NCI-H1092 treated with DMSO at 0.1 percent for 48 hours (cell line): ENCODE data around the gene ZNHIT2.
A peak's percentile ranks its signal among the peaks of the same experiment; 100 is the strongest.
"Not testable (repeated sequence)": the region's sequence is repeated elsewhere in the genome, so short reads cannot be mapped to it uniquely, and the experiment has no call there.

ENCODE experiments used
- DNase-seq: peaks from one replicate; lab custom pipeline; 2025; lab: John Stamatoyannopoulos, UW

Gene ZNHIT2

DNA sequence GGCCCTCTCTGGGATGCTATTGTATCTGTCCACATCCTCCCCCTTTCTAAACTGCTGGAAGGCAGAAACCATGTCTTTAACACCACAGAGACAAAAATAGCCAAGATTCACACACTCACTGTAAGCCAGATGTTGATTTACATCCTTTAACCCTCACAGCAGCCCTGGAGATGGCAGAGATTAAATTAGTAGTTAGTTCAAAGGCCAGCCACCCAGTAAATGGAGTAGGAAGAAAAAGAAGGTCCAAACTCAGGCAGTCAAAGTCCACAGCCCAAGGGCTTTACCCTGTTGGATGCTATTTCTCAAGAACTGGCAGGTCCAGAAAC, 2.1 kb upstream of the ZNHIT2 start:
- DNase-seq, result no peak

DNA sequence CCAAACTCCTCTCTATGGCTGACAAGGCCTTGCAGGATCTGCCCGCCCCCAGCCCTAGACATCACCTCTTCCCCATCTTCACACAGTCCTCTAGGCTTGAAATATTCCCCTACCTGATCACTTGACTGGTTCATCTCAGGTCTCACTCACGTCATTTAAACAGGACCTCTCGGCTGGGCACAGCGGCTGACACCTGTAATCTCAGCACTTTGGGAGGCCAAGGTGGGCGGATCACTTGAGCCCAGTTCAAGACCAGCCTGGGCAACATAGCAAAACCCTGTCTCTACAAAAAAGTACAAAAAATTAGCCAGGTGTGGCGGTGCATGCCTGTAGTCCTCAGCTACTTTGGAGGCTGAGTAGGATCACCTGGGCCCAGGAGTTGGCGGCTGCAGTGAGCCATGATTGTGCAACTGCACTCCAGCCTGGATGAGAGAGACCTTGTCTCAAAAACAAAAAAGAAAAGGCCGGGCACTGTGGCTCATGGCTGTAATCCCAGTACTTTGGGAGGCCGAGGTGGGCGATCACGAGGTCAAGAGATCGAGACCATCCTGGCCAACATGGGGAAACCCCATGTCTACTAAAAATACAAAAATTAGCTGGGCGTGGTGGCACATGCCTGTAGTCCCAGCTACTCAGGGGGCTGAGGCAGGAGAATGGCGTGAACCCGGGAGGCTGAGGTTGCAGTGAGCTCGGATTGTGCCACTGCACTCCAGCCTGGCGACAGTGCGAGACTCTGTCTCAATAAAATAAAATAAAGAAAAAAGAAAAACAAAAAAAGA, 1.6 kb upstream of the ZNHIT2 start:
- not testable (repeated sequence) for DNase-seq

DNA sequence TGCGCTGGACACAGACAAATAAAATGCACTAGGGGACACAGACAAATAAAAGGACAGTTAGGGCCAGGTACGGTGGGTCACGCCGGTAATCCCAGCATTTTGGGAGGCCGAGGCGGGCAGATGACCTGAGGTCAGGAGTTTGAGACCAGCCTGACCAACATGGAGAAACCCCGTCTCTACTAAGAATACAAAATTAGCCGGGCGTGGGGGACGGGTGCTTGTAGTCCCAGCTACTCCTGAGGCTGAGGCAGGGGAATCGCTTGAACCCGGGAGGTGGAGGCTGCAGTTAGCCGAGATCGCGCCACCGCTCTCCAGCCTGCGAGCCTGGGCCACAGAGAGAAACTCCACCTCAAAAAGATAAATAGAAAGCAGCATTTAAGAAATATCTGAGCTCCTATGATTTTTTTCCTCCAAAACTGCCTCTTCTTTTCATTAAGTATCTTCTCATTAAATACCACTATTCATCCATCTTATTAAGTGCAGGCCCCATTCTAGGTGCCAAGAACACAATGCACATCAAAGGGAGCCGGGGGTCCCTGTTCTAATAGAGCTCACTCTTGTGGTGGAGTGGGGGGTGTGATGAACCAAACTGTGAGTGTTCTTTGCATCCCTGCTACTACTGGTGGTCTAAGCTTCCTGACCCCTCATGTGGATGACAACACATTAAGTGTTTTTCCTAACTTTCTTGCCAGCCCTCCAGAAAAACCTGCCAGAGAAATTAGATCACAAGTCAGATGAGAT, 766 bp upstream of the ZNHIT2 start:
- no peak for DNase-seq

DNA sequence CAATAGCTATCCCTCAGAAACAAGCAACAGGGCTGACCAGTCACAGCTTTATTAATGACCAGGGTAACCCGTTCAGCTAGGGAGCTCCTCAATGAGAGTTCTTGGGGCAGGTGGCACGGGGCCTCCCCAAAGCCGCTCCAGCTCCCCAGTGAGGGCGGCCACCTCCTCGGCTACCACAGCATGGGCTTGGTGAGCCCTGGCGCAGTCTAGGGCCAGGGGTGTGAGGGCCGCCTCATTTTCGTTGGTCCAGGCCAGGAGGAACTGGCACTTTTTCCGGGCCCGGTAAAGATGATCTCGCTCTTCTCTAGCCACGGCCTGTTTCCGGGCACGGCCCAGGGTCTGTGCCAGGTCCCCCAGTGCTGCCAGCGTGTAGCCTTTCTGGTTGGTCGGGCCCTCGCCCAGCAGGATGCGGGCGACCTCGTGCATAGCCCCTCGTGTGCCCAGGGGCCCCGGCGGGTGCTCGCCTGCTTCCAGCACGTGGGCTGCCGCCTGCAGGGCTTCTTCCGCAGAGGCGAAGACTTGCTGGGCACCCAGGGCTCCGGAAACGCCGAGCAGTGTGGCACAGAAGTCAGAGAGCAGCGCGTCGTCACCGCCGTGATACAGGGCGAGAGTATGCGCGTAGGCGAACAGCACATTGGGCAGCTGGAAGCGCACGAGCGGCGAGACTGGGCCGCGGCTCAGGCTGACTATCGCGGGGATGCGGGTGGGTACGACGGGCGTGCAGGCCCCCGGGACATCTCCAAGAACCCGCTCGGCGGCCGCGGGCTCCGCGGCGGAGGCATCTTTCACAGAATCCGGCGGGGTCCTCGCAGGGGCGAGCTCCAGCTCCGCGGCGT, 913 bp downstream of the ZNHIT2 start:
- peak; percentile 27 for DNase-seq

DNA sequence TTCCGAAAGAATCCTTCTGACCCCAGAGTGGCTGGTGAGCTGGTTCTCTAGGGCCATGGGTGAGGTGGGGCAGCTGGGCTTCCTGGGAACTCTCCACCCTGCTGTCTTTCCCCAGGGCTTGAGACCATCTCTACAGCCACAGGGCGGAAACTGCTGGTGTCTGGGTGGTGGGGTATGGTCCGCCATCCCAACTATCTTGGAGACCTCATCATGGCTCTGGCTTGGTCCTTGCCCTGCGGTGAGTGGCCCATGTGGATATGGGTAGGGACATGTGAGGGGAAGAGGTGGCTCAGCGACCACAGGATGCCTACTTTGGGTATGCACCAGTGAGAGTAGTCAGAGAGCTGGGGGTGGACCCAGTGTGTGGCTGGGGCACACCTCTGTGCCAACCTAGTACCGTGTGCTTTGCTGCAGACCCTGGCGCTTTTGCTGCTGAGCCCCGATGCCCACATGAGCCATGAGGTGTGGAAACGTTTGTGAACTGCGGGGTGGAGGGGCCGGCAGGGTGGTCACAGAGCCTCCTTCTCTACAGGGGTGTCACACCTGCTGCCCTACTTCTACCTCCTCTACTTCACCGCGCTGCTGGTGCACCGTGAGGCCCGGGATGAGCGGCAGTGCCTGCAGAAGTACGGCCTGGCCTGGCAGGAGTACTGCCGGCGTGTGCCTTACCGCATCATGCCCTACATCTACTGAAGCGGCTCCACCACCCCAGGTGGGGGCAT, 2.0 kb downstream of the ZNHIT2 start:
- DNase-seq, result no peak

DNA sequence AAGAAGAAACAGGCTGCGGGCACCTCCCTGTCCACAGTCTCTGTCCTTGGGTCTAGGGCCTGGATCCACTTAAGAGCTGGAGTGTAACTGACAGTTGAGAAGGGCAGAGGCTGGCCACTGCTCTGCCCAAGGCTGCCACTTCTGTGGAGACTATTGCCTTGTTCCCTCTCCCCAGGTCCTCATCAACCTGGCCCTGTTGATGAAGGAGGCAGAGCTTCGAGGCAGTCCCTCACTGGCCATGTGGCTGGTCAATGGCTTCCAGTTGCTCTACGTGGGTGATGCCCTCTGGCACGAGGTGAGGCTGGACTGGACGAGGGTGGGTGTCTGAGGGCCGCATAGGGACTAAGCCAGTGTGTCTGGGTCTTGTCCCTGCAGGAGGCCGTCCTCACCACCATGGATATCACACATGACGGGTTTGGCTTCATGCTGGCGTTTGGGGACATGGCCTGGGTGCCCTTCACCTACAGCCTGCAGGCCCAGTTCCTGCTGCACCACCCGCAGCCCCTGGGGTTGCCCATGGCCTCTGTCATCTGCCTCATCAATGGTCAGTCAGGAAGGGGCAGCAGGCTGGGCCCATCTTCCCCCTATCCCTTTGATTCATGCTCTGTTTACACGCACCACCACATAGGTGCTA, 2.8 kb downstream of the ZNHIT2 start:
- no peak for DNase-seq

DNA sequence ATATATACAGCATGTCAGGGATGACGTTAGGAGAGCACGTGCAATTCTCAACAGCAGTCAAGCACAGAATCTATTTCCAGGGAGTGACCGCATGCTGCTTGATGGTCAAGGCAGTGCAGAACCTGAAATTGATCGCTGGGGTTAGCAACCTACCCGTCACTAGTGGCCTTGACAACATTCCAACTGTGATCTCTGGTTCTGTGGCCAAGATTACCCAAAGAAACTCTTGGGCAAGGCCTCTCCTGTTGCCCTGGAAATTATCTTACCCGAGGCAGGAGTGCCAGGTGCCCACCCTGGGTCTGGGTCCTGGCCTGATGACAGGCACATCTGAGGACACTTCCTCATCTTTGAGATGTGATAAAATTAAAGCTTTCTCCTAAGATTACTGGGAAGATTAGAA, 3.7 kb downstream of the ZNHIT2 start:
- no peak for DNase-seq

DNA sequence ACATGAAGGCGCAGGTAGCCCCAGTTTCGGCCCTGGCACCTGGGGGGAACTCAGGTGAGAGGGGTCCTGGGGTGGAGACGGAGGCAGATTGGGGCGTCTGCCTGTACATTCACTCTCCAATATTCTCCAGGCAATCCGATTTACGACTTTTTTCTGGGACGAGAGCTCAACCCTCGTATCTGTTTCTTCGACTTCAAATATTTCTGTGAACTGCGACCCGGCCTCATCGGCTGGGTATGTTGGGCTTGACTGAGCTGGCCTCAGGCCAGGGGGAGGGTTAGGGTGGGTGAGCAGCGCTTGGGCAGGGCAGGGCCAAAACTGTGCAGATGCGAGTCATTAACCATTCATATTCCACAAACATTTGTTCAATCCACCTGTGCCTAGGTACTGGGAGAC, 4.1 kb downstream of the ZNHIT2 start:
- no peak for DNase-seq

DNA sequence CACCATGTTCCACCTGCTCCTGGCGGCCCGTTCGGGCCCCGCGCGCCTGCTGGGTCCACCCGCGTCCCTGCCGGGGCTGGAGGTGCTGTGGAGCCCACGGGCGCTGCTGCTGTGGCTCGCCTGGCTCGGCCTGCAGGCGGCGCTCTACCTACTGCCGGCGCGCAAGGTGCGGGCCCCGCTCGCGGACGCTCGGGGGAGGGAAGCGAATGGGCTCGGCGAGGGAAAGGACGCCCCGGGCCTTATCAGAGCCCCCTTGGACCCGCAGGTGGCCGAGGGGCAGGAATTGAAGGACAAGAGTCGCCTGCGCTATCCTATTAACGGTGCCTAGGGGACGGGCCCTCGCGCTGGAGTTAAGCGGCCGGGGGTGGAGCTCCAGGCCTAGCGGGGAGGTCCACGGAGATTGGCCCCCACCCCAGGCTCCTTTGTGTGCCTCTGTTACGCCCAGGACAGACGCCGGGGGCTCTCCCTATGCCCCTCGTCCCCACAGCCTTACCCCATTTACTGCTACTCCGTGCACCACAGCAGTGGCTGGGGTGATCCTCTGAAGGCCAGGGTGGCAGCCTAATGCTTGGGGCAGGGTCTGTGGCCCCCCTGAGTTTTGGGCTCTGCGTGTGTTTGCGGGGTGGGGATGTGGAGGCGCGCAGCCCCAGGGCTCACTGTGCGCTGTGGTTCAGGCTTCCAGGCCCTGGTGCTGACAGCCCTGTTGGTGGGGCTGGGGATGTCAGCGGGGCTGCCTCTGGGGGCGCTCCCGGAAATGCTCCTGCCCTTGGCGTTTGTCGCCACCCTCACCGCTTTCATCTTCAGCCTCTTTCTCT, 4.7 kb downstream of the ZNHIT2 start:
- peak; percentile 66 for DNase-seq

DNA sequence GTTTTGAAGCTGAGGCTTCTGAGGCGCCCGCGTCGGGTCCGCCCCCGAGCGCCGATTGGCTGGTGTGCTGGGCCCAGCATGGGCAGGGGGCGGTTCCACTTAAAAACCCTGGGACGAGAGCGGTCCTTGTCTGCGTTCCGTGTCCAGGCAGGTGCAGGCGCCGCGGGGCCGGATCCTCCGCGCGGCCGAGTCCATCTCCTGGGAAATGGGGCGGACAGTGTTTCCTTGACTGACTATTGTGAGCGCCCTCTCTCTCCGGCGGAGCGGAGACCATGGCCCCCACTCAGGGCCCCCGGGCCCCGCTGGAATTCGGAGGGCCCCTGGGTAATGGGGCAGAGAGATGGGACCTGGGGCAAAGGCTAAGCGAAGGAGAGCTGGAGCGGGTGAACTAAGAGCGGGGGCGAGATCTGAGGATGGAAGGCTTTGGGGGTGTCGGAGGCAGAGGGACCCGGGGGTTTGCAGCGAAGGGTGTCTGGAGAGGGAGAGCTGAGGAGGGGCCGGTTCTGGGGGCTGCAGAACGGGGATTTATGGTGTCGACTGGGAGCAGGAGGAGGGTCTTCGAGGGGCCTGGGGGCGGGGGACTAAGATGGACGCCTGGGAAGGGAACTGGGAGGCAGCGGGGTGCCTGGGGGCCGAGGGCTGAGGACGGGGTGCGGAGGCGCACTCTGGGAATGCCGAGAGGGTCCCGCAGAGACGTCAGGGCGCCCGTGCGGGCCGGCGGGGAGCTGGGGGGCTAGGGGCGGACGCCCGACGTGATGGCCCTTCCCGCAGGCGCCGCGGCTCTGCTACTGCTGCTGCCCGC, 5.6 kb downstream of the ZNHIT2 start, which contains the start of gene TM7SF2:
TM7SF2 (plus strand) TSS at position 129 of the 802 bp plus-strand sequence; CDS start at position 273, 144 bp downstream.
- peak; percentile 97 for DNase-seq

DNA sequence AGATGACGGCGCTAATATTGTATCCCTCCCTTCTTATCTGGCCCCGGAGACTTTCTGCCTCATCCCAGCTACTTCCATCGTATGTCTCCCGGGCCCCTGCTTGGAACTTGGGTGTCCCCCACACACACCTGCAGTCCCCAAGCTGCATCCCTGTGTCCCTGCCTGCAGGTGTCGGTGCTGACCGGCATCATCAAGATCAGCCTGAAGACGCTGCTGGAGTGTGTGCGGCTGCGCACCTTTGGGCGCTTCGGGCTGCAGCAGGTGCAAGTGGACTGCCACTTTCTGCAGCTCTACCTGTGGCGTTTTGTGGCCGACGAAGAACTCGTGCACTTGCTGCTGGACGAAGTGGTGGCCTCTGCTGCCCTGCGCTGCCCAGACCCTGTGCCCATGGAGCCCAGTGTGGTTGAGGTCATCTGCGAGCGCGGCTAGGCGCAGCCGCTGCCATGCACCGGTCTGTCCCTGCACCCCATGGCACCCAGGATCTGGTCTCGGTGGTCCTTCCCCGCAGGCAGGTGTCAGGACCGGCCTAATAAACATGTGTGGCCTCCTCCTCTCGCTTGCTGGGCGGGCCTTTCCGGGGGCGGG, 6.2 kb downstream of the ZNHIT2 start:
- DNase-seq, result no peak

DNA sequence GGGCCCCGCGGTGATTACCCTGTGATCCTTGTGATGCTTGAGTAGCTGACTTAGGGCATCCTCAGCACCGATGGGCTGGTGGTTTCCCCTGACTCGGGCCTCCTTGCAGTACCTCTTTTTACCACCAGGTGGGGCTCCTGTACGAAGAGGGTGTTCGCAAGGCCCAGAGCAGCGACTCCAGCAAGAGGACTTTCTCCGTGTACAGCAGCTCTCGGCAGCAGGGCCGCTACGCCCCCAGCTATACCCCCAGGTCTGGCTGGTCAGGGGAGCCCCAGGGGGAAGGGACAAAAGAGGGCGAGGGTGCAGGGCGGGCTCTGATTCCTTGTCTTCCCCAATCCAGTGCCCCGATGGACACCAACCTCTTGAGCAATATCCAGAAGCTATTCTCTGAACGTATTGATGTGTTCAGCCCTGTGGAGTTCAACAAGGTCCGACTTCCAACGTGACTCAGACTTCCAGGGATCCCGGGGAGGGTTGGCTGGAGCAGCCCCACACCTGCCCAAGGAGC, 7.1 kb downstream of the ZNHIT2 start:
- peak; percentile 83 for DNase-seq

DNA sequence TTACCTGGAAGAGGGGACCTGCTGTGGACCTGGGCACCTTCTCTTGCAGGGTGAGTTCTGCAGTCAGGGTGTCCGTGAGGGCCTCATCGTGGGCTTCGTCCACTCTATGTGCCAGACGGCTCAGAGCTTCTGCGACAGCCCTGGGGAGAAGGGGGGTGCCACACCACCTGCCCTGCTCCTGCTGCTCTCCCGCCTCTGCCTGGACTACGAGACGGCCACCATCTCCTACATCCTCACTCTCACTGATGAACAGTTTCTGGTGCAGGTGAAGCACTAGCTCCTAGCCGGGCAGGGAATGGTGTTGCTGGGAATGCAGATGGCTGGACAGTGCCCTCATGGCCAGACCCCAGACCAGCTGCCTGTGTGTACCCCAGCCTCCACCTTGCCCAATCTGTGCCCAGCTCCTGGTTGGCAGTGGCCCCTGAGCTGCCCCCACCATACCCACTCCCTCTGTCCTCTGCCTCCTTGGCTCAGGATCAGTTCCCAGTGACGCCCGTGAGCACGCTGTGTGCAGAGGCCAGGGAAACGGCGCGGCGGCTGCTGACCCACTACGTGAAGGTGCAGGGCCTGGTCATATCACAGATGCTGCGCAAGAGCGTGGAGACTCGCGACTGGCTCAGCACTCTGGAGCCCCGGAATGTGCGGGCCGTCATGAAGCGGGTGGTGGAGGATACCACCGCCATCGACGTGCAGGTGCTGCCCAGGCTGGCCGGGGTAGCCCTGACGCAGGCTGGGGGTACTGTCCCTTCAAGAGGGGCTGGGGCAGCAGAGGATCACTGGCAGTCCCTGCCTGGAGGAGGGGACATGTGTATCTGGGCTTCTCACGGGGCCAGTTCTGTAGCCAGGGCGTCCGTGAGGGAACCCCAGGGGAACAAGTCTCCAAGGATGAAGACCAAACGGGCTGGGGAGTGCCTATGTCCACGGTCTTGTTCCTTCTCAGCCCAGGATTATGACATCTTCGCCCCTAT, 8.0 kb downstream of the ZNHIT2 start:
- DNase-seq, result no peak

DNA sequence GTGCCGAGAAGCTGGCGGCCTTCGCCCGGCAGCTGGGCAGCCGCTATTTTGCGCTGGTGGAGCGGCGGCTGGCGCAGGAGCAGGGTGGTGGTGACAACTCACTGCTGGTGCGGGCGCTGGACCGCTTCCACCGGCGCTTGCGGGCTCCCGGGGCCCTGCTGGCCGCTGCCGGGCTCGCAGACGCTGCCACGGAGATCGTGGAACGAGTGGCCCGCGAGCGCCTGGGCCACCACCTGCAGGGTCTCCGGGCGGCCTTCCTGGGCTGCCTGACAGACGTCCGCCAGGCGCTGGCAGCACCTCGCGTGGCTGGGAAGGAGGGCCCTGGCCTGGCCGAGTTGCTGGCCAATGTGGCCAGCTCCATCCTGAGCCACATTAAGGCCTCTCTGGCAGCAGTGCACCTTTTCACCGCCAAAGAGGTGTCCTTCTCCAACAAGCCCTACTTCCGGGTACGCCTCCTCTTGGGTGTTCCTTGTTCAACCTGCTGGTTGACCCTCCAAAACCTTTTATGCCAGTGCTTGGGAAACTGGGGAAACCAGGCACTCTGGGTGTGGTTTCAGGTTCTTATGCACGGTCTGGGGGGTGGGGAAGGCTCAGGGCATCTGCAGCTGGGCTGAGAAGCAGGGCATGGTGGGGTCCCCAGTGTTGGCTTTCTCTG, 8.9 kb downstream of the ZNHIT2 start:
- DNase-seq, result no peak

DNA sequence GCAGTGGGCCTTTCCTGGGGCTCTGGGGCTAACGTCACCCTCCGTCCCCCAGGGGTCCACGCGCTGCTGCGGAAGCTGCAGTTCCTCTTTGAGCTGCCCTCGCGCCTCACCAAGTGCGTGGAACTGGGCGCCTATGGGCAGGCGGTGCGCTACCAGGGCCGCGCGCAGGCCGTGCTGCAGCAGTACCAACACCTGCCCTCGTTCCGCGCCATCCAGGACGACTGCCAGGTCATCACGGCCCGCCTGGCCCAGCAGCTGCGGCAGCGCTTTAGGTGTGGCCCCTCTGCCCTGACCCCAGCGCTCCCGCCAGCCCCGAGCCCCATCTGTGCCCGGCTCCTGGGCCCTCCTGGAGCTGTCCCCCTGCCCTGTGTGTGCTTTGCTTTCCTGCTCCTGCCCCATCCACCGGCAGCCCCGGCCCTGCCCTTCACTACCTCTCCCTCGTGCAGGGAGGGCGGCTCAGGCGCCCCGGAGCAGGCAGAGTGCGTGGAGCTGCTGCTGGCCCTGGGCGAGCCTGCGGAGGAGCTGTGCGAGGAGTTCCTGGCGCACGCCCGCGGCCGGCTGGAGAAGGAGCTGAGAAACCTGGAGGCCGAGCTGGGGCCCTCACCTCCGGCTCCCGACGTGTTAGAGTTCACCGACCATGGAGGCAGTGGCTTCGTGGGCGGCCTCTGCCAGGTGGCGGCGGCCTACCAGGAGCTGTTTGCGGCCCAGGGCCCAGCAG, 9.6 kb downstream of the ZNHIT2 start:
- DNase-seq, result no peak

DNA sequence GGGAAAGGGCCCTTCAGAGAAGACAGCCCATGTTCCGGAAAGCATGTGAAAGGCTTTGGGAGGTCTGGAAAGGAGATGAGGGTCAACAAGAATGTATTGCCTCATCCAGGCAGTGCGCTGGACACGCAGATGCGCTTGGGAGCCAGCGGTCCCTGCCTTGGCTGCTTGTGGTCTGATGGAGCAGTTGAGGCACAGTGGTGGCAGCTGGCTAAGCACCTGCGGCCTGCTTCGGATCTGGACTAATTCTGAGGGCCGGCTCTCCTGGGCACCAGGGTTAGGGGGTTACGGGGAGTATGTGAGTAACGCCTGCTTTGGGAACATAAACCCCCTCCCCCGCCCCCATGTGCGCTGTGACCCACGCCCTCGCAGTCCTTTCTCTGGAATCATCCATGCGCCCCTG, 10.4 kb downstream of the ZNHIT2 start:
- no peak for DNase-seq

DNA sequence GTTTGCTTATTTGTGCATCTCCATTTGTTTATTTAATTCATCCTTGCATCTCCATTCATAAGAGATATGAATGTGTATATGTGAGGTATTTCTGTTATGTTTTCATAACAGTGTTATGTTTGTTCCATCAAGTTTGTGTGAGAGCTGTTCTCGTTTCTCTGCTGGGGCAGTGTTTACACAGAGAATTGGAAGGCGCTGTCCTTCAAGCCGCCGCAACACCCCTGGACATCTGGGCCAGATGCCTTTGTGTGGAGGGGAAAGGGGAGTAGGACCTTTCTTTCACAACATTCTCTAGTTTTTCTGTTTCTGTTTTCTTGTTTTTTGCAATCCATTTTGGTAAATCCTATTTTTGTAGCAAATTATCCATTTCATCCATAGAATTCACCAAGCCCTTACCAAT, 12.9 kb downstream of the ZNHIT2 start:
- no peak for DNase-seq
